Right forelimb (tissue), 1 donor: Measurements from ENCODE around the gene CFB.
"Not testable (repeated sequence)": the region's sequence is repeated elsewhere in the genome, so short reads cannot be mapped to it uniquely, and the experiment has no call there.

Experiments used
- DNase-seq: peaks from one replicate; pipeline ENCODE4 v3.0.0-alpha.2; 2018

CFB gene

GRCh38 chr6:31971993-31972708 lies 26.3 kb downstream of the CFB start, which contains the start of gene DXO:
Gene DXO, minus strand, starts transcription at chr6:31972138. Its CDS starts 463 bp downstream, at chr6:31971675.
- peak; percentile 99 for DNase-seq

GRCh38 chr6:31972709-31973350 lies 26.9 kb downstream of the CFB start:
- no peak for DNase-seq

GRCh38 chr6:31976065-31976464 lies 30.2 kb downstream of the CFB start:
- not testable (repeated sequence) for DNase-seq

- DNase-seq, result no peak
Measured at GRCh38 chr6:31977816-31978431, 32.0 kb downstream of the CFB start.

GRCh38 chr6:31978831-31979230 lies 32.9 kb downstream of the CFB start:
- DNase-seq, result no peak

- DNase-seq, result no peak
Measured at GRCh38 chr6:31979238-31979898, 33.5 kb downstream of the CFB start.

- DNase-seq, result not testable (repeated sequence)
Measured at GRCh38 chr6:31980195-31980876, 34.4 kb downstream of the CFB start.

- DNase-seq, result not testable (repeated sequence)
Measured at GRCh38 chr6:31980998-31981397, 35.1 kb downstream of the CFB start.

- not testable (repeated sequence) for DNase-seq
Measured at GRCh38 chr6:31981744-31982143, 35.8 kb downstream of the CFB start, which contains the start of gene C4A. Gene C4A, plus strand, starts transcription at chr6:31982057. Its CDS starts 51 bp downstream, at chr6:31982108.

- DNase-seq, result not testable (repeated sequence)
Measured at GRCh38 chr6:31989363-31989762, 43.5 kb downstream of the CFB start.

- not testable (repeated sequence) for DNase-seq
Measured at GRCh38 chr6:31994421-31994820, 48.5 kb downstream of the CFB start.

- not testable (repeated sequence) for DNase-seq
Measured at GRCh38 chr6:31996385-31996784, 50.5 kb downstream of the CFB start.
